Erythroblast (primary cell): Measurements from ENCODE around the gene CLEC1A.

Source experiments
- DNase-seq, 2 experiments: peaks; one replicate each; lab custom pipeline; 2025; lab: John Stamatoyannopoulos, UW
- GATA1 ChIP-seq: IDR thresholded peaks from 2 replicates; pipeline ENCODE4 v1.6.1; 2011; ENCODE audit warnings: low read depth, mild to moderate bottlenecking, control low read depth, low read length, moderate library complexity
- POLR2A ChIP-seq: IDR thresholded peaks from 2 replicates; pipeline ENCODE4 v1.6.1; 2011; ENCODE audit warnings: mild to moderate bottlenecking, low read length

The CLEC1A gene

GRCh38 chr12:10119066-10119465 is 20.3 kb upstream of the CLEC1A start:
- DNase-seq: no peak
- no peak for TF ChIP-seq POLR2A
- TF ChIP-seq GATA1: no peak

GRCh38 chr12:10115890-10116289 is 17.1 kb upstream of the CLEC1A start:
- no peak for DNase-seq
- no peak for TF ChIP-seq GATA1
- TF ChIP-seq POLR2A: no peak

DNA sequence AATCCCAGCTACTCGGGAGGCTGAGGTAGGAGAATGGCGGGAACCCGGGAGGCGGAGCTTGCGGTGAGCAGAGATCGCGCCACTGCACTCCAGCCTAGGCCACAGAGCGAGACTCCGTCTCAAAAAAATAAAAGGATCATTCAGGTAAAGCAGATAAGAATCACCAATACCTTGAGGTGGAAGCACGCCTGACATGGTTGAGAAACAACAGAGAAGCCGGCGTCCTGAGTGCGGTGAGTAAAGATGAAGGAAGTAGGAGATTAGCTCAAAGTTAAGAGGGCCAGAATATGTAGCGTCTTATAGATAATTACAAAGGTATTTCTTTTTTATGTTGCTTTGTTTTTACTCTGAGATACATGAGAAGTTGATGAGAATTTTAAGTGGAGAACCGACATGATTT is 16.5 kb upstream of the CLEC1A start:
- TF ChIP-seq POLR2A: no peak
- no peak for TF ChIP-seq GATA1
- DNase-seq: no peak

DNA sequence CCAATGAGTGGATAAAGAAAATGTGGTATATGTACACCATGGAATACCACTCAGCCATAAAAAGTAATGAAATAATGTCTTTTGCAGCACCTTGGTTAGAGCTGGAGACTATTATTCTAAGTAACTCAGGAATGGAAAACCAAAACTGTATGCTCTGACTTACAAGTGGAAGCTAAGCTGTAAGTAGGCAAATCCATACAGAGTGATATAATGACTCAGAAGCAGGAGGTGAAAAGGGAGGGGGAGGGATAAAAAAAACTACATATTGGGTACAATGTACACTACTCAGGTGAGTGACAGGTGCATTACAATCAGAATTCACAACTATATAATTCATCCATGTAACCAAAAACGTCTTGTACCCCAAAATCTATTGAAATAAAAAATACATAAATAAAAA is 15.1 kb upstream of the CLEC1A start:
- TF ChIP-seq POLR2A (no peak), GATA1 (no peak)
- no peak for DNase-seq

DNA sequence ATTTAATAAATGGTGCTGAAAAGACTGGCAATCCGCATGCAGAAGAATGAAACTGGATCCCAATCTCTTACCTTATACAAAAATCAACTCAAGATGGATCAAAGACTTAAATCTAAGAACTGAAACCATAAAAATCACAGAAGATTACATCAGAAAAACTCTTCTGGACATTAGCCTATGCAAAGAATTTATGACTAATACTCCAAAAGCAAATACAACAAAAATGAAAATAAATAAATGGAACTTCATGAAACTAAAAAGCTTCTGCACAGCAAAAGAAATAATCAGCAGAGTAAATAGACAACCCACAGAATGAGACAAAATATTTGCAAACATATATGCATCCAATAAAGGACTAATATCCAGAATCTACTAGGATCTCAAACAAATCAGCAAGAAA is 14.3 kb upstream of the CLEC1A start:
- no peak for DNase-seq
- TF ChIP-seq GATA1 (no peak), POLR2A (no peak)

- DNase-seq: no peak
- TF ChIP-seq POLR2A: no peak
- TF ChIP-seq GATA1: no peak
Measured at GRCh38 chr12:10111451-10111850, 12.7 kb upstream of the CLEC1A start.

DNA sequence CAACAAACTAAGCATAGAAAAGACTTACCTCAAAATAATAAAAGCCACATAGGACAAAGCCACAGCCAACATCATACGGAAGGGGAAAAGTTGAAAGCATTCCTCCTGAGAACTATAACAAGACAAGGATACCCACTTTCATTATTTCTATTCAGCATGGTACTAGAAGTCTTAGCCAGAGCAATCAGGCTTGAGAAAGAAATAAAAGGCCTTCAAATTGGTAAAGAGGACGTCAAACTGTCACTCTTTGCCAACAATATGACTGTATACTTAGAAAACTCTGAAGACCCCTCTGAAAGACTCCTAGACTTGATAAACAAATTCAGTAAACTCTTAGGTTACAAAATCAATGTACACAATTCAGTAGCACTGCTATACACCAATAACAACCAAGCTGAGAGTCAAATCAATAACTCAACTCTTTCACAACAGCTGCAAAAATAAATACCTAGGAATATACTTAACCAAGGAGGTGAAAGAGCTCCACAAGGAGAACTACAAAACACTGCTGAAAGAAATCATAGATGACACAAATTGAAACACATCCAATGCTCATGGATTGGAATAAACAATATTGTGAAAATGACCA is 11.6 kb upstream of the CLEC1A start:
- TF ChIP-seq GATA1 (no peak), POLR2A (no peak)
- no peak for DNase-seq

DNA sequence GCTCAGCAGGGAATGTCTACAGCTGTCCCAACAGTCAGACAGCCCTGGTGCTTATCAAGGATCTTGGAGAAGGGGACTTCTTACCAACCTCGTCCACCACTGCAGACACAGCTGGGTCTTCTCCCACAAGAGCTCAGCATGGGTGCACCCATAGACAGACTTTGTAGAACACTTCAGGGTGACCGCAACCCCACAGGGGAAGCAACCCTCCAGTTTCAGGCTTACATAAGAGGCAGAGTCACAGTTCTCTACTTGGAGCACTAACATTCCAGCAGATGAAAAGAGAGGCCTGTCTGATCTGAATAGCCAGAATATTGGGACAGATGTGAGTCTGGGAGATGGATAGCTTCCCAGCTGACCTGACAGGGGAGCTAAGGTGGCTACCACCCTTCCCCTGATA is 3.5 kb upstream of the CLEC1A start:
- no peak for DNase-seq
- TF ChIP-seq POLR2A: no peak
- TF ChIP-seq GATA1: no peak

DNA sequence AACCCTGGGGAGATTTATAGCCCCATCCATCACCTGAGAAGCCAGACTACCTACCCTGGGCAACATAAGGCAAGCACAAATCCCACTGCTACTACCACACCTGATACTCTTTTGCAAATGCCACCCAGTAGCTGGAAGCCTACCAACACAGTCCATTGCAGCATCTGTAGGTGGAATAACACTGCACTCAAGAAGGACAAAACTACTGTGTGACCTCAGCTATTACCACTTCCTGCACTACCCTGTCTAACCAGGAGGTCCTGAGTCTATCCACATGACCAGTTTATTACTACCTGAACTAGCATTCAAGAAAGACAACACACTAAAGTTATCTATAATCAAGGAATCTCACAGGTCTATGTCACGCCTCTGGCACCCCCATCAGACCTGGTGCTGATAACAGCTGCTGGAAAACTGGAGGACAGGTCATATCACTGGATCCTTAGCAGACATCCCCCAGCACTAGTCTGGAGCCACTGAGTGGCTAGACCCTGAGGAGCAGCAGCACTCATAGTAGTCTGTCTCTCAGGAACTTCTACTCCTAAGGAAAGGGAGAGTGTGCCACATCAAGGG is 2.9 kb upstream of the CLEC1A start:
- TF ChIP-seq GATA1 (no peak), POLR2A (no peak)
- no peak for DNase-seq

DNA sequence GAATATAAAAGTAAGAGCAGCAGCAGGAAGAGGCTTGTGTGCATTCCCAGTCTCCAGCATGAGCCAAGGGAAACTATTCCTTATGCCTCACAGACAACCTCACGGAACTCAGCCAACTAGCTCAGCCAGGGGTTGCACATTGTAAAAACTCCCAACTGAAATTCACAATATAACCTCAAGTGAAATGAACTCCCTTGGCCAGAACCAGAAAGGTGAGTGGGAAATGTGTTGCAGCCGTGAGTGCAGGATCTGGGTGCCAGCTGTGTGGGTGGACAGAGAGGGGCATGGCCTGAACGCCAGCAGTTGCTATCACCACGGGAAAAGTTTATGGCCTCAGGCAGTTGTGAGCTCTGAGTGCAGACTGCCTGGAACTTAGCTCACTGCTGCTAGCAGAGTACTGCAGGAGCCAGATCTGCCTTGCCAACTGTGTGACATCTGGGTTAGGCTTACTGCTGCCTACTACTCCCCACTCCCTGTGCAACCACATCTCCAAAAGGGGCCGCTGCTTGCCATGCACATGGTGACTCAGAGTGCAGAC is 2.3 kb upstream of the CLEC1A start:
- DNase-seq: no peak
- TF ChIP-seq POLR2A (no peak), GATA1 (no peak)

- DNase-seq: no peak
- TF ChIP-seq POLR2A (no peak), GATA1 (no peak)
Measured at GRCh38 chr12:10097521-10097920, 1.3 kb downstream of the CLEC1A start.

- TF ChIP-seq GATA1 (no peak), POLR2A (no peak)
- DNase-seq: no peak
Measured at GRCh38 chr12:10095971-10096370, 2.8 kb downstream of the CLEC1A start.

GRCh38 chr12:10094646-10095395 is 4.0 kb downstream of the CLEC1A start:
- no peak for TF ChIP-seq POLR2A
- no peak for TF ChIP-seq GATA1
- DNase-seq: no peak

- TF ChIP-seq GATA1: no peak
- no peak for TF ChIP-seq POLR2A
- no peak for DNase-seq
Measured at GRCh38 chr12:10088955-10089900, 9.6 kb downstream of the CLEC1A start.
